Glomerular visceral epithelial cell (primary cell): ENCODE data around the gene CALHM4.
"Not testable (repeated sequence)": the region's sequence is repeated elsewhere in the genome, so short reads cannot be mapped to it uniquely, and the experiment has no call there.

Source experiments
- DNase-seq: peaks from one replicate; pipeline ENCODE4 v3.0.0-alpha.2; 2016; ENCODE audit errors: extremely low spot score

The CALHM4 gene

GRCh38 chr6:116572162-116572561 lies 18.6 kb downstream of the CALHM4 start:
- peak; percentile 34 for DNase-seq

- DNase-seq, result no peak
These were observed 21.7 kb downstream of the CALHM4 start for GRCh38 chr6:116575227-116575626.

GRCh38 chr6:116577486-116577885 lies 23.9 kb downstream of the CALHM4 start:
- DNase-seq, result no peak

GRCh38 chr6:116578335-116578734 lies 24.8 kb downstream of the CALHM4 start:
- DNase-seq, result no peak

GRCh38 chr6:116579143-116579542 lies 25.6 kb downstream of the CALHM4 start:
- DNase-seq, result no peak

- no peak for DNase-seq
These were observed 26.6 kb downstream of the CALHM4 start for GRCh38 chr6:116580198-116580597.

- DNase-seq, result no peak
These were observed 32.7 kb downstream of the CALHM4 start for GRCh38 chr6:116586276-116586675.

- DNase-seq, result no peak
These were observed 33.2 kb downstream of the CALHM4 start for GRCh38 chr6:116586738-116587137.

GRCh38 chr6:116595247-116595646 lies 41.7 kb downstream of the CALHM4 start:
- no peak for DNase-seq

GRCh38 chr6:116596815-116597214 lies 43.3 kb downstream of the CALHM4 start:
- DNase-seq, result no peak

- DNase-seq, result not testable (repeated sequence)
These were observed 50.4 kb downstream of the CALHM4 start for GRCh38 chr6:116603916-116604315.

GRCh38 chr6:116604868-116605267 lies 51.3 kb downstream of the CALHM4 start:
- DNase-seq, result not testable (repeated sequence)

- no peak for DNase-seq
These were observed 52.4 kb downstream of the CALHM4 start for GRCh38 chr6:116605935-116606334.
